ENCODE measurements around the gene ACAA2. TPM values are rescaled to one million over a fixed set of nuclear protein-coding genes. Genes with fewer than 3 reads are reported as not detected.
"Not testable (repeated sequence)": the region's sequence is repeated elsewhere in the genome, so short reads cannot be mapped to it uniquely, and the experiment has no call there.

Gene ACAA2
- total RNA-seq, 2 donors from 2014 or later: 47.0 to 86.9 TPM

GRCh38 chr18:49798001-49798400, 15.3 kb downstream of the ACAA2 start:
- Mint-ChIP-seq H3K9me3 (no peaks in the 10 kb centered on the region), H3K36me3 (peaks cover 0 to 12% of the 10 kb centered on the region in 2 donors), H3K27ac (no peak overlapping the region)
- ATAC-seq (no peak), DNase-seq (ENCODE audit: low spot score in 2 of 2) (no peak)

GRCh38 chr18:49795612-49796552, 17.5 kb downstream of the ACAA2 start:
- DNase-seq (ENCODE audit: low spot score in 2 of 2) (no peak), ATAC-seq (no peak)
- H3K36me3 Mint-ChIP-seq: peaks cover 8 to 20% of the 10 kb centered on the region in 2 donors
- H3K9me3 Mint-ChIP-seq: no peaks in the 10 kb centered on the region
- H3K27ac Mint-ChIP-seq: peak overlapping the region in 1 of 2 donors; percentile 14

DNA sequence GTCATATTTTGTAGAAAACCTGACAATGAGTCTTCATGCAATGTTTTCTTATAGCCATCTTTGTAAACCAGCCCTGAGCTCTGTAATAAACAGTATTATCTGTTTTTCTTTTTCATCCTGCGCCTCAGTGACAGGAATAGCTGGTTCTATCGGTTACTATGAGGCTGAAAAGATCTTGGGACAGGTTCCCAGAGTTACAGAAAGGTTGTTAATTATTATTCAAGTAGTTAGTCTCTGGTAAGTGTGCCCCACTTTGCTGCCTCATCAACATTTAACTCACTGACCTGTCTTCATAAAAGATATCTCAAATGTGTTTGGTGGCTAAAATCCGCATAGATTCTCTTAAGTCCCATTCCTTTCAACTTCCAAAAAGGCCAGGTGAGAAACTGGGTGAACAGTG, 18.6 kb downstream of the ACAA2 start:
- DNase-seq (ENCODE audit: low spot score in 2 of 2) (no peak), ATAC-seq (no peak)
- peaks cover 14 to 32% of the 10 kb centered on the region in 2 donors for H3K36me3 Mint-ChIP-seq
- H3K27ac Mint-ChIP-seq: no peak overlapping the region
- H3K9me3 Mint-ChIP-seq: no peaks in the 10 kb centered on the region

- H3K9me3 Mint-ChIP-seq; DNase-seq (ENCODE audit: low spot score in 2 of 2): not testable (repeated sequence)
- H3K27ac Mint-ChIP-seq: peak overlapping the region in 1 of 2 donors; percentile 69
- ATAC-seq: peak; percentile 70 to 73
- peaks cover 18 to 40% of the 10 kb centered on the region in 2 donors for H3K36me3 Mint-ChIP-seq
These were observed 23.7 kb downstream of the ACAA2 start for GRCh38 chr18:49789560-49790134.

DNA sequence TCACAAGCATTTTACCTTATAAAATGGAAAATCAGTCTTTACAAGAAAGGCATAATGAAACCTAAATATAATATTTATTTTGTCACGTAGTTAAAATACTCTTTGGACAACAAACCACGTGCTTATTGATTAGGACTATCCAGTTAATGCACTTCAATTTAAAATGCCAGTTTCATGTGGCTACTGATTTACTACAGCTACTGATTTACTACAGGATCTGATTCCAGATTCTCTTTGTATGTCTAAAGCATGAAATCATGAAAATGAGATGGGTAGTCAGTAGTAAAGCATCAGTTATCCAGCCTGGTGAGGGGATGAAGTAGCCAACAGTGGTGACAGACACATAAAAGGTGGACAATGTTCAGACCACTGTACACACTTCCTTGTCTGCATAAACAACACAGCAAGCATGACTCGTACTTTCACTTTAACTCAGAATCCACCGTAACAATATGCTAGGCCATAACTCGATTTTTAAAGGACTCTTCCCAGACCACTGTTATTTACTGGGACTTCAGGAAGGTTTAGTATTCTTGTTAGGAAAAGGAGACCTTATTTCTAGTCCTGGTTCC, 24.9 kb downstream of the ACAA2 start:
- DNase-seq (ENCODE audit: low spot score in 2 of 2) (no peak), ATAC-seq (peak; percentile 67 to 71)
- no peaks in the 10 kb centered on the region for H3K9me3 Mint-ChIP-seq
- H3K36me3 Mint-ChIP-seq: peaks cover 18 to 40% of the 10 kb centered on the region in 2 donors
- peak overlapping the region in 1 of 2 donors; percentile 69 for H3K27ac Mint-ChIP-seq

- Mint-ChIP-seq H3K27ac (no peak overlapping the region), H3K36me3 (peaks cover 11 to 40% of the 10 kb centered on the region in 2 donors), H3K9me3 (no peaks in the 10 kb centered on the region)
- no peak for ATAC-seq
- DNase-seq (ENCODE audit: low spot score in 2 of 2): no peak
These were observed 27.2 kb downstream of the ACAA2 start for GRCh38 chr18:49786019-49786720.

DNA sequence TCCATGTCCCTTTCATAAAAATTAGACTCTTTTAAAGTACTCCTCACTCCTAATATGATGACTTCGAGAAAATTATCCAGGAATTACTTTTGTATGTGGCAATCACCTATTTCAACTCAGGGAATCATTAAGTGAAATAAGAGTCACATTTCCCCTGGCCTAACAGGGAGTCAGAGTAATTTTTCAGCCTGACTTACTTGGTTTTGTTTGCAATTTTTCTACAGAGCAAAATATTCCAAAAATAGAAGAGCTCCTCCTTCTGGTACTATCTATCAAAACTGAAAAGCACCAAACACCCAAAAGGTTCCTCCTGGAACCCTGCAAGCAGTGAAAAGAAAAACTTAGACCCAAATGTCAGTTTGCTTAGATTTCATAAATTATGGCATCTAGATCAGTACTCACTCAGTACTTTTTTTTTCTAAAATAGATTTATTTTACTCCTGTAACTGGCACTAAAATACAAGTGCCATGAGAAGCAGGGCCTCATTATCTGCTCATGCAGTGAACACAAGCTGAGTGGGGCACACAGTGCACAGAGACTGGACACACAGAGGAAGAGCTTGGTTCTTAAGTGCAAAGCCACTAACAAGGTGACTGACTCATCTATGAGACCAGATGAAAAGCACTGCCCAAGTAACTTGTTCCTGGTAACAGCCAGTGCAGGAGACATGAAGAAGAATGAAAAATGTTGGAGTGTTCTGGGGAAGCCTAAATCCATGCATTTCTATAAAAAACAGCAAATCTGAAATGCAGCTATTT, 28.7 kb downstream of the ACAA2 start:
- DNase-seq (ENCODE audit: low spot score in 2 of 2): no peak
- no peak for ATAC-seq
- Mint-ChIP-seq H3K36me3 (peaks cover 15 to 36% of the 10 kb centered on the region in 2 donors), H3K27ac (no peak overlapping the region), H3K9me3 (no peaks in the 10 kb centered on the region)

DNA sequence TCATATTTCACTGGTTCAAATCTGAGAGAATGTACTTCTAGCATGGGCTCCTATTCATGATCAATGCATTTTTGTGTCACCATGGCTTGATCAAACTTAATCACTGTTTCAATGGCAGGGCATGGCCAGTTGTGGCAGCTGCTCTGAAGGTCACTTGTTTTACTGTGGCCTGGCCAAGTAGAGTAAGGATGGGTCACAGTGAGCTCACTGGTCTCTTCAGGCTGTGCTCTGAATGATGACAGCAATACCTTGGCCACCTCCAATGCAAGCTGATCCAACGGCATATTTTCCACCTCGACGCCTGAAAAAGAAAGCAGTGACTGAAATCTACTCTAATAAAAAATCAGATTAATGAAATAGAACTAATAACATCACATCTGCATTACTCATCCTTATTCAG, 29.7 kb downstream of the ACAA2 start:
- H3K9me3 Mint-ChIP-seq; H3K27ac Mint-ChIP-seq; ATAC-seq; DNase-seq (ENCODE audit: low spot score in 2 of 2): not testable (repeated sequence)
- peaks cover 21 to 38% of the 10 kb centered on the region in 2 donors for H3K36me3 Mint-ChIP-seq

DNA sequence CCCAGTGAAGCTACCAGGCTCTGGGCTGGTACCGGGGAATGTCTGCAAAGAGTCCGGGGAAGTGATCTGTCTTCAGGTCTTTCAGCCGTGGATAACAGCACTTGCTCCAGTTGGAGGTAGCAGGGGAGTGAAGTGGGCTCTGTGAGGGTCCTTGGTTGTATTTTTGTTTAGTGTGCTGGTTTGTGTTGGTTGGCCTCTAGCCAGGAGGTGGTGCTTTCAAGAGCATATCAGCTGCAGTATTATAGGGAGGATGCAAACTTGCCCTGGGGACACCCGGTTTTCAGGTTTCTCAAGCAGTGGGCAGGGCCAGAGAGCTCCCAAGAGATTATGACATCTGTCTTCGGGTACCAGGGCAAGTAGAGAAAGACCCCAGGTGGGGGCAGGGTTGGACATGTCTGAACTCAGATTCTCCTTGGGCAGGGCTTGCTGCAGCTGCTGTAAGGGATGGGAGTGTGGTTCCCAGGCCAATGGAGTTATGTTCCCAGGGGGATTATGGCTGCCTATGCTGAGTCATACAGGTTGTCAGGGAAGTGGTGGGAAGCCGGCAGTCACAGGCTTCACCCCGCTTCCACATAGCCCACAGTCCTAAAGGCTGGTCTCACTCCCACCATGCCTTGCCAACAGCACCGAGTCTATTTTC, 34.4 kb downstream of the ACAA2 start:
- ATAC-seq: no peak
- DNase-seq (ENCODE audit: low spot score in 2 of 2): no peak
- no peak overlapping the region for H3K27ac Mint-ChIP-seq
- H3K9me3 Mint-ChIP-seq: peaks cover 22 to 24% of the 10 kb centered on the region in 2 donors
- H3K36me3 Mint-ChIP-seq: peaks cover 43 to 45% of the 10 kb centered on the region in 2 donors

GRCh38 chr18:49769047-49769728, 44.1 kb downstream of the ACAA2 start:
- H3K36me3 Mint-ChIP-seq: peaks cover 0 to 4% of the 10 kb centered on the region in 2 donors
- no peak overlapping the region for H3K27ac Mint-ChIP-seq
- H3K9me3 Mint-ChIP-seq: peaks cover 0 to 3% of the 10 kb centered on the region in 2 donors
- DNase-seq (ENCODE audit: low spot score in 2 of 2) (no peak), ATAC-seq (no peak)

DNA sequence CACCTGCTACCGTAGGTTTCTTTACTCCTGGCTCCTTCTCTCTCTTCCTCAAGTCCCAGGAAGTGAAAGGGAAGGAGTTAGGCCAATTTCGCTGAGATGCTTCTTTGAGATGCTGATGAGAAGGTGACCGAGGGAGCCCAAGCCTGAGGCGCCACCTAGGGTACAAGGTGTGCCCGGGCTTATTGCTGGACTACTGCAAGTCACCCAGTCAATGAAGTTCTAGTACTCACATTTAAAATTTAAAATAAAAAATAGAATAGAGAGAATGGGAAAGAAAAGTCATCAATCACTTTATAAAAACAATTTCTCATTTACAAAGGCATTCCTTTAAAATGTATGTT, 45.3 kb downstream of the ACAA2 start:
- H3K36me3 Mint-ChIP-seq: no peaks in the 10 kb centered on the region
- DNase-seq (ENCODE audit: low spot score in 2 of 2) (no peak), ATAC-seq (no peak)
- H3K27ac Mint-ChIP-seq: no peak overlapping the region
- no peaks in the 10 kb centered on the region for H3K9me3 Mint-ChIP-seq

DNA sequence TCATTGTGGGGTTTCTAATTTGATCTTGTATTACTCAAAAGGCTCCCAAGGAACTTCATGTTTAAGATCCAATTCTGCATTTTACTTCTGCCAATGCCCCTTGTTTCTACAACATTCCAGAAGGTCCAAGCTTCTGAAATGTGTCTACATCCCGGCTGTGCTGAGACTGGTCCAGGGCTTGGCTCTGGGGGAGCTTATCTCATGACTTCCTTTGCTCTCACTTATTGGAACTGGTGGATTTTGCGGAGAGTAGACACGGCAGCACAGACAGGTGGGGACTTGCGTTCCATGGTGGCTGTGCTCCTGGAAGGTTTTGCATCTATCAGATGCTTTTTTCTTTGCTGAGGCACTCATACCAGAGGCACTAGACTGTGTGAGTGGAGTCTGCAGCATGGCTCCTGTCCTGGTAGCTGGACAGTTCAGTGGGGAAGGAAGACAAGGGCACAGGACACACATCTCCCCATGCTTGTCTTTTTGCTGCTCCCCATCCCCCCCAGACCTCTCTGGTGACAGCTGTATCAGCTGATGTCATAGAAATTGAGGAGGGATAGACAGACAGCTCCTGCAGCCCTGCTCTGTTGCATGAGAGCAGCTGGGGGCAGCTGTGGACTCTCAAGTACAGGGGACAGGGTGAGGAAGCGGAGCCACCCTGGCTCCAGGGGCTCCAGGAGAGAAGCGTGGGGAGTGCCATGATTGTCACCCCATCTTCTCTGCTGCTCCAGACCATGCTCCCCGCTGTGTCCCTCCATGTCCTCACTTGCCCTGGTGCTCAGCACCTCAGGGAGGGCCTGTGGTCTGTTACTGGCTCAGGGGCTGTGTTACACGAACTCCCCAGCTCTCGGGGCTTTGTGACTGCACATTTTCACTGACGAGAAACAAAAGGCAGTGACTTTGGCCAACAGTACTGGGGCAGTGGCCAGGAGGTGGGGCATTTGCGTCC, 46.0 kb downstream of the ACAA2 start:
- ATAC-seq (no peak), DNase-seq (ENCODE audit: low spot score in 2 of 2) (no peak)
- Mint-ChIP-seq H3K27ac (no peak overlapping the region), H3K36me3 (no peaks in the 10 kb centered on the region), H3K9me3 (no peaks in the 10 kb centered on the region)

DNA sequence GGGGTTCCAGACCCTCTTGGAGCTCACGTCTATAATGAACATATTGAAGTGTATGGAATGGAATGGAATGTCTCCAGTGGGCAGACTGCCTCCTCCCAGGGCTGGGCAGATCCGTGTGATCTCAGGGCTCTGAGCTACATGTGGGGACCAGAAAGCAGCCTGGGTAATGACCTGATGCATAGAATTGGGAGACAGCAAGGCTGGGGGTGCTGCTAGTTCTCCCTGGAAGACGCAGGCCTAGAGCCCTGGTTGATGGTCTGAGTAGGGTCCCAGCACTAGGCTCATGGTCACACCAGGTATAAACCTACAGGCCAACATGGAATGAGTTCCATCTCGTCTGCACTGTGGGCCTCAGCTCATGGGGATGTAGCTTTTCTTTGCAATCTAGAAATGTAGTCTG, 46.7 kb downstream of the ACAA2 start:
- no peak for ATAC-seq
- H3K9me3 Mint-ChIP-seq: no peaks in the 10 kb centered on the region
- no peak for DNase-seq (ENCODE audit: low spot score in 2 of 2)
- H3K36me3 Mint-ChIP-seq: no peaks in the 10 kb centered on the region
- H3K27ac Mint-ChIP-seq: peak overlapping the region in 1 of 2 donors; percentile 68

GRCh38 chr18:49764032-49764431, 49.3 kb downstream of the ACAA2 start:
- H3K9me3 Mint-ChIP-seq: no peaks in the 10 kb centered on the region
- H3K36me3 Mint-ChIP-seq: no peaks in the 10 kb centered on the region
- no peak overlapping the region for H3K27ac Mint-ChIP-seq
- DNase-seq (ENCODE audit: low spot score in 2 of 2) (no peak), ATAC-seq (no peak)

All from activated naive CD4-positive, alpha-beta T cell treated with anti-CD3 and anti-CD28 coated beads, Interleukin-2, amount 50 U/mL, for 72 hours (primary cell).